Stimulated activated CD4-positive, alpha-beta T cell treated with anti-CD3 and anti-CD28 coated beads, Interleukin-1b, Interleukin-23, amount 100 ng/mL, for 4 hours (primary cell): Measurements from ENCODE around the gene LMX1A.

ENCODE experiments used
- DNase-seq, 2 donors: peaks; one replicate each; pipeline ENCODE4 v3.0.0-alpha.2; 2020; ENCODE audit warnings: low read depth in 2 of 2

Gene LMX1A

GRCh38 chr1:165367375-165367993, 11.0 kb upstream of the LMX1A start:
- peak; percentile 66 to 81 for DNase-seq

GRCh38 chr1:165365341-165365740, 8.8 kb upstream of the LMX1A start:
- no peak for DNase-seq

GRCh38 chr1:165364568-165365133, 8.1 kb upstream of the LMX1A start:
- no peak for DNase-seq

- no peak for DNase-seq
Measured at GRCh38 chr1:165356876-165357275, 361 bp upstream of the LMX1A start.

- no peak for DNase-seq
Measured at GRCh38 chr1:165355139-165355976, 1.2 kb downstream of the LMX1A start.

- no peak for DNase-seq
Measured at GRCh38 chr1:165354739-165355138, 1.8 kb downstream of the LMX1A start.

- no peak for DNase-seq
Measured at GRCh38 chr1:165353731-165354671, 2.5 kb downstream of the LMX1A start.

GRCh38 chr1:165352442-165353293, 3.8 kb downstream of the LMX1A start:
- no peak for DNase-seq

GRCh38 chr1:165351863-165352441, 4.6 kb downstream of the LMX1A start:
- DNase-seq: no peak

- no peak for DNase-seq
Measured at GRCh38 chr1:165350840-165351239, 5.7 kb downstream of the LMX1A start.

- no peak for DNase-seq
Measured at GRCh38 chr1:165345502-165345901, 11.0 kb downstream of the LMX1A start.

GRCh38 chr1:165344736-165345135, 11.8 kb downstream of the LMX1A start:
- no peak for DNase-seq

GRCh38 chr1:165344198-165344597, 12.3 kb downstream of the LMX1A start:
- DNase-seq: no peak

GRCh38 chr1:165342587-165342986, 13.9 kb downstream of the LMX1A start:
- no peak for DNase-seq

- DNase-seq: no peak
Measured at GRCh38 chr1:165342168-165342567, 14.3 kb downstream of the LMX1A start.

GRCh38 chr1:165339164-165339563, 17.4 kb downstream of the LMX1A start:
- DNase-seq: no peak

- DNase-seq: no peak
Measured at GRCh38 chr1:165330483-165330882, 26.0 kb downstream of the LMX1A start.

GRCh38 chr1:165329104-165329503, 27.4 kb downstream of the LMX1A start:
- no peak for DNase-seq

- no peak for DNase-seq
Measured at GRCh38 chr1:165328136-165328535, 28.4 kb downstream of the LMX1A start.

GRCh38 chr1:165327538-165327937, 29.0 kb downstream of the LMX1A start:
- no peak for DNase-seq
